Hematopoietic multipotent progenitor cell treated with erythropoietin and hydrocortisone succinate and interleukin-3 and kit ligand, for 4 days (in vitro differentiated cells): ENCODE results near the gene RGMA.

Experiments used
- DNase-seq: peaks from one replicate; pipeline ENCODE4 v3.0.0-alpha.2; 2015

Gene RGMA

DNA sequence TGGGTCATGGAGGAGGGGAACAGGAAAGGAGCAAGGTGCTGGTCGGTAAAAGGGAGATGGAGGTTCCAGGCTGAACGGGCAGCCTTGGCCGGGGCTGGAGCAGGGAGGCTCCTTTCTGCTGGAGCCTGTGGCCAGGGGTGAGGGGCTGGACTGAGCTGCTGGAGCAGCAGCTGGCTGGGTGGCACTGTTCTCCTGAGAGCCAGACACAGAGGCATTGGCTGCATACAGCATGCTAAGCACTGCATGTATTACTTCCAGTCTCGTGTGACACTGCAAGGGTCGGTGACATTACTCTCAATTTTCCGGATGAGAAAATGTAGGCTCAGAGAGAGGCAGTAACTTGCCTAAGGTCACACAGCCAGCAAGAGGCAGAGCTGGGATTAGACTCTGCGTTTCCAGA, 42.3 kb downstream of the RGMA start:
- no peak for DNase-seq

DNA sequence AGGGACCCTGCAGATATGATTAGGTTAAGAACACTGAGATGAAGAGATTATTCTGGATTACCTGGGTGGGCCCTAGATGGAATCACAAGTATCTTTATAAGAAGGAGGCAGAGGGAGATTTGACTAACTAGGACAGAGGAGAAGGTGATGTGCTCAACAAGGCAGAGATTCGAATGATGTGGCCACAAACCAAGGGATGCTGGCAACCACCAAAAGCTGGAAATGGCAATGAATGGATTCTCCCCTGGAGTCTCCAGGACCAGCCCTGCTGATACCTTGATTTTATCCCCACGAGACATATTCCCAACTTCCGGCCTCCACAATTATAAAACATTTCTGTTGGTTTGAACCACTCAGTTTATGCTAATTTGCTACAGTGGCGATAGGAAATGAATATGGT, 42.9 kb downstream of the RGMA start:
- DNase-seq, result no peak

- DNase-seq, result no peak
These were observed 43.7 kb downstream of the RGMA start for GRCh38 chr15:93045191-93045785.

DNA sequence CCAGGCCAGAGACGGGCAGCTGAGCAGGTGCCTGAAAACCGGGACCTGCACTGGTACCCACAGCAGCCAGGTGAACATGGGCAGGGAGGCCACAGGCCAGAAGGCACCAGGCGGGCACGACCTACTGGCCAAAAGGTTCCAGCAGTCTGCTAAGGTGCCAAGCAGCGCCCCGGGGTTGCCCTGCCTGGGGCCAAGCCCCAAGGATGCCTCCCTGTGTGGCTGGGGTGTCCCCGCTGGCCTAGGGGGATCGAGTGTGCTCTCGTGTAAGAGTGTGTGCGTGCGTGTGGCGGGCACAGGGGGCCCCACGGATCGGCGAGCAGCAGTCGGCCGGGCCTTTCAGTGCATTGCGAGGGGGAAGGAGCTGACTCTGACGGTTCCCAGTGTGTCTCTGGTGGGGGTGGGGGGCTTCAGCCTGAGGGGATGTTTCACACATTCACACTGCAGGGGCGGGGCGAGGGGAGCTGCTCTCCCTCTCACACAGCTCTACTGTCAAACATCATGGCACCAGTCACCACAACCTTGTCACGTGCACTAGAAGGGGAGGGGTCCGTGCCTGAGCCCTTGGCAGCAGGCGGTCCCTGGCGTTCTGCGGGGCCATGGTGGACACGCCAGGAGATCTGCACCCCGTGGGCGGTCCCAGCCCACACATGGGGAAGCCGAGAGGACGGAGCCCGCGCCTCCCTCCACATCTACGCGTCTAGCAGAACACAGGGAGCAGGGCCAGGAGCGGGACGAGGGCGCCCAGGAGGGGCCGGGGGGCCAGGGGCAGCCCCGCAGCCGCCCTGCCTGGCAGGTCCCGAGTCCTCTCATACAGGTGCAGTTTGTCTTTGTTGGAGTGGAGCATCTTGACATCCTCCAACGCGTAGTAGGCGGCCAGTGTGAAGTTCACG, 44.5 kb downstream of the RGMA start:
- no peak for DNase-seq

- no peak for DNase-seq
These were observed 45.2 kb downstream of the RGMA start for GRCh38 chr15:93043621-93044300.

GRCh38 chr15:93042691-93043378, 46.2 kb downstream of the RGMA start:
- DNase-seq, result no peak

GRCh38 chr15:93042211-93042610, 46.8 kb downstream of the RGMA start:
- no peak for DNase-seq

DNA sequence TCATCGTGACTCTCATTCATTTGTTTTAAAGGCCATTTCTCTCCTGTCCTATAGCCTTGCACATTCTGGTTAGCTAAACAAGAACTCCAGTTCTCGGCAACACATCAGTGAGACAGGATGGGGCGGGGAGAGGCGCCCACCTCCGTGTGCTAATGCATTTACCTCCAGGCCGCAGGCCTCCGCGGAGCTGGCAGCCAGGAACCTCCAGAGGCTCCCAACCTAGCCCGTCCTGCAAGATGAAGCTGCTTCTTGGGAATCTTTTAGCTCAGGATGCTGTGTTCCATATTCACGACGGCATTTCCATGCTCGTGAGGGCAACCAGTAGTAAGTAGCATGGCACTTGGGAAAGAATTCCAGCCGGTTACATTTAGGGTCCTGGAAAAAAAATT, 47.9 kb downstream of the RGMA start:
- DNase-seq, result no peak

DNA sequence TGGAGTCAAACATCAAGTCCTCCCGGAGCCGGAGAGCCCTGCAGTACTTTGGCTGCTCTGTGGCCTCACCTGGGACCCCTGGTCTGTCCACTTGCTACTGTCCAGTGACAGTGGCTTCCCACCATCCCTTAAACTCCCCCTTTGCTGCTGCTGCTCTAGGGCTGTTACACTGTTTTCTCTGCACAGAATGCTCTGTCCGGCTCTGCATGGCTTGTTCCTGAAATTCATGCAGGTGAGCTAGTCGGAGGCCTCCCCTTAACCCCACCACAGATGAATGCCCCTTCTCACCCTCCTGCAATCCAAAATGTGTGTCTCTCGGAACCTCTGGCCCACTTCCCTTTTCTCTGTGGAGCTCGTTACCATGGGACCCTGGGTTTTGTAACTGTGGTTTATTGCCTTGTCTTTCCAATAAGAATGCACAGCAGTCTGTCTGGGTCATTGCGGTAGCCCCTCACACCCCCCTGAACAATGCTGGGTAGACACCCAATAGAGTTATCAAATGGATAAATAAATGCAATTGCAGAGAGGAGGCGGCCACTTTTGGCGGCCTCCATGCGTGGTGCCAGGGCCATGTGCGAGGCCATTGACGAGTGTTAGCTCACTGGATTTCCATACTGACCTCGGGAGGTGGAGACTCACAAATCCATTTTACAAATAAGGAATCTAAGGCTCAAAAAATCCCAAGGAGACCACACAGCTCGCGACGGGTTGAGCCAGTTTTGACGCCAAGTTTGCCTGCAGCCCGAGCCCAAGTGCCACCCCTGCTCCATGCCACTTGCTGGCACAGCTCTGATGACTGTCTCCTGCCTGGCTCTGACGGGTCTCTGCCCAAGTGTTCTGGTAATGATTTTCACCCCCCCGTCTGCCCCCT, 48.5 kb downstream of the RGMA start:
- peak; percentile 35 for DNase-seq

DNA sequence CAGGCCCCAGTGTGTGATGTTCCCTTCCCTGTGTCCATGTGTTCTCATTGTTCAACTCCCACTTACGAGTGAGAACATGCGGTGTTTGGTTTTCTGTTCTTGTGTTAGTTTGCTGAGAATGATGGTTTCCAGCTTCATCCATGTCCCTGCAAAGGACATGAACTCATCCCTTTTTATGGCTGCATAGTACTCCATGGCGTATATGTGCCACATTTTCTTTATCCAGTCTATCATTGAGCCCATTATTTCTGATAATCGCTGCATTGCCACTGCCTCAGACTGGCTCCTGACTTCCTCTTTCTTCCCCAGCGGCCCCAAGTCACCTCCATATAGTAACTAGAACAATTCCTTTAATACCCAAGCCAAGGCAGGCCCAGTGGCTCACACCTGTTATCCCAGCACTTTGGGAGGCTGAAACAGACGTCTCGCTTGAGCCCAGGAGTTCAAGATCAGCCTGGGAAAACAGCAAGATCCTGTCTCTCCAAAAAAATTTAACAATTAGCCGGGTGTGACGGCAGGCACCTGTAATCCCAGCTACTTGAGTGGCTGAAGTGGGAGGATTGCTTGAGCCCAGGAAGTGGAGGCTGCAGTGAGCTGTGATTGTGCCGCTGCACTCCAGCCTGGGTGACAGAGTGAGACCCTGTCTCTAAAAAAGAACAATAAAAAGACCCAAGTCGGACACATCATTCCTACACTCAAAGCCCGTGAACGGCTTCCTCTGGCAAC, 49.3 kb downstream of the RGMA start:
- DNase-seq, result peak; percentile 16

DNA sequence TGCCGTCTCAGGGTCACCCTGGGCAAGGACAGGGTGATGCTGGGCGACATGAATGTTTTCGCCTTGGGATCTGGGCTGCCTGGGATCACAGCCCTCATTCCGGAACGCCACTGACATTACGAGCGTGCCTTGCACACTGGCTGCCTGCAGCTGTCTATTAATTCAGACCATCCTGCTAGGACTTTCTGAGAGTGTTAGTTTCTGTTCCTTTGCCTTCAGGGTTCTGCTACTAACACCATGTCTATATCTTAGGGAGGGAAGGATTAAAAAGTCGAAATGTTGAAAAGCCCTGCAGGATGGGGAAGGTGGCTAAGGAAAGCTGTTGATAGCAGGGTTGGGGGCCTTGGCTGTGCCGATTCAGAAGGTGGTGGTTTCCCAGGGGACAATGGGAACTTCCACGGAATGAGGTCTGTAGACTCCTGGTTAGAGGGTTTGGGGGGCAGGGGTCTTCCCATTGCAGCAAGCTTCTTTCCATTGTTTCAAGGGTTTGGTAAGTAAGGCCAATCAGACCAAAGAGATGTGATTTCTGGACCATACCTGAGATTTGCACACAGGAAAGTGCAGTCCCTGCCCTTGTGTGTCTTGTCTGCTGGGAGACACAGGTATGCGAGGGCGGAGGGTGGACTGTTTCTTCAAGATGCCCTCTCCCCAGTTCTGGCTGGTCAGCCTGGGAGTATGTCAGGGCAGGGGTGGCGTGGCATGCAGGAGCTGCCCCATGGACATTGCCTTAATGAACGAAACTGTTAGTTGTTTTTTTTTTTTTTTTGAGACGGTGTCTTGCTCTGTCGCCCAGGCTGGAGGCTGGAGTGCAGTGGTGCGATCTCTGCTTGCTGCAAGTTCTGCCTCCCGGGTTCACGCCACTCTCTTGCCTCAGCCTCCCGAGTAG, 50.9 kb downstream of the RGMA start:
- DNase-seq, result no peak

GRCh38 chr15:93036951-93037819, 51.8 kb downstream of the RGMA start:
- peak; percentile 45 for DNase-seq

GRCh38 chr15:93035953-93036810, 52.8 kb downstream of the RGMA start:
- DNase-seq, result peak; percentile 84

DNA sequence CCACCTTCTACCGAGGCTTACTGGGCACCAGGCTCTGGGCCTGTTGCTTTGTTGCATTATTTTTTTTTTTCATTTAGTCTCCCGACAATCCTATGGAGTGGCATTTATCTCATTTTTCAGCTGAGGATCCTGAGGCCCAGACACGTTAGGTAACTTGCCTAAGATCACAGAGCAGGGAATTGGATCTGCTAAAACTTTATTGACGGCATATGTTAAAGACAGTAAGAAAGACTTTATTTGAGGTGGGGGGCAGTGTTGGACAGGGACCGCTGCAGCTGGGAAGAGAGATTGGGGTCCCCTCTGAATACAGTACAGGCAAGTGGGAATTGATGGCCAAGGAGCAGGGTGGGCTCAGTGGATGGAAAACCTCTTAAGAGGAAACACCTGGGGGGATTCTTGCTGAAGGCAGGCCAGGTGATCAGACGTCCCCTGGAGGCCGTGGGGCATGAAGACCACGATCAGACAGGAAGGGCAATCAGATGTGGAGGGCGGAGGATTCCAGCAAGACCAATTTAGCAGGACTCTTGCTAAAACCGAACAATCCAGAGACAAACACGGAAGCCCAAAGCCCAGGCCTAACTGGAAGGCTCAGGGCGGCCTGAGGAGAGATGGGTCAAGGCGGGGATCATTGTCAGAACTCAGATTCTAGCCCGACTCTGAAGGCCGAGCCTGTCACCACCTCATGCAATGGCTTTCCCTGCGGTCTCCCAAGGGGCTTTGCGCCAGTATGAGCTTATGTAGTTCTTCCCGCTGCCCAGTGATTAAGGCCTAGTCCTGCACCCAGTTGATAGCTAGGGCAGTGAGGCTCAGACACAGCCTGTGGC, 53.7 kb downstream of the RGMA start:
- DNase-seq, result no peak

- no peak for DNase-seq
These were observed 54.5 kb downstream of the RGMA start for GRCh38 chr15:93034512-93034911.

GRCh38 chr15:93033434-93034045, 55.5 kb downstream of the RGMA start:
- DNase-seq, result no peak
